Activated naive CD4-positive, alpha-beta T cell treated with anti-CD3 and anti-CD28 coated beads, Interleukin-2, amount 50 U/mL, for 72 hours (primary cell): ENCODE results near the gene SLC35B1. TPM values are rescaled to one million over a fixed set of nuclear protein-coding genes. Genes with fewer than 3 reads are reported as not detected.

ENCODE experiments used
- ATAC-seq, 2 donors: fragments of 150-1000 bp; cut with Tn5 transposase; 2 replicates each; pipeline ENCODE4 v1.10.0; 2021; ENCODE audit warnings: mild to moderate bottlenecking in 2 of 2, moderate library complexity in 2 of 2
- DNase-seq, 2 donors: peaks; one replicate each; pipeline ENCODE4 v3.0.0; 2021 to 2022; ENCODE audit warnings: low spot score in 2 of 2
- H3K27ac Mint-ChIP-seq, 2 donors: one replicate each; pipeline ENCODE4 v1.8.0; 2022; ENCODE audit warnings: mild to moderate bottlenecking in 2 of 2, mixed read lengths in 2 of 2
- H3K36me3 Mint-ChIP-seq, 2 donors: one replicate each; pipeline ENCODE4 v1.8.0; 2022; ENCODE audit warnings: mixed read lengths in 2 of 2
- H3K9me3 Mint-ChIP-seq, 2 donors: one replicate each; pipeline ENCODE4 v1.8.0; 2022; ENCODE audit warnings: mixed read lengths in 2 of 2
- total RNA-seq, 2 donors: library from RNA; stranded (reverse); gene quantifications; one replicate each; pipeline ENCODE4 v1.2.3, GENCODE V29; 2022

SLC35B1 gene
- 10 to 100 TPM; 36.2 to 44.1 TPM for total RNA-seq

- ATAC-seq: peak; percentile 99
- Mint-ChIP-seq H3K36me3 (peaks cover 0 to 19% of the 10 kb centered on the region in 2 donors), H3K9me3 (no peaks in the 10 kb centered on the region), H3K27ac (peak within 1 kb of the TSS; percentile 94 to 97)
- DNase-seq: peak; percentile 94 to 96
Observed at GRCh38 chr17:49707608-49708514, at the start of gene SLC35B1. TSS of gene SLC35B1 (minus strand) at chr17:49707964. CDS start at chr17:49707833, 131 bp downstream.

- ATAC-seq (no peak), DNase-seq (no peak)
- Mint-ChIP-seq H3K27ac (peak overlapping the region; percentile 6 to 79), H3K9me3 (no peaks in the 10 kb centered on the region), H3K36me3 (peaks cover 0 to 5% of the 10 kb centered on the region in 2 donors)
Observed at GRCh38 chr17:49757151-49757777, 49.5 kb upstream of the SLC35B1 start.

GRCh38 chr17:49756323-49757150, 48.8 kb upstream of the SLC35B1 start:
- no peaks in the 10 kb centered on the region for H3K9me3 Mint-ChIP-seq
- DNase-seq (no peak), ATAC-seq (no peak)
- peak overlapping the region; percentile 6 to 29 for H3K27ac Mint-ChIP-seq
- peaks cover 0 to 5% of the 10 kb centered on the region in 2 donors for H3K36me3 Mint-ChIP-seq

GRCh38 chr17:49755663-49756283, 48.0 kb upstream of the SLC35B1 start:
- no peak for ATAC-seq
- Mint-ChIP-seq H3K36me3 (peaks cover 0 to 5% of the 10 kb centered on the region in 2 donors), H3K9me3 (no peaks in the 10 kb centered on the region), H3K27ac (peak overlapping the region; percentile 6 to 16)
- DNase-seq: no peak

GRCh38 chr17:49753959-49754391, 46.2 kb upstream of the SLC35B1 start:
- DNase-seq (no peak), ATAC-seq (no peak)
- Mint-ChIP-seq H3K9me3 (no peaks in the 10 kb centered on the region), H3K27ac (no peak overlapping the region), H3K36me3 (peaks cover 0 to 5% of the 10 kb centered on the region in 2 donors)

- DNase-seq (no peak), ATAC-seq (no peak)
- H3K36me3 Mint-ChIP-seq: peaks cover 0 to 1% of the 10 kb centered on the region in 2 donors
- no peaks in the 10 kb centered on the region for H3K9me3 Mint-ChIP-seq
- peak overlapping the region; percentile 13 to 61 for H3K27ac Mint-ChIP-seq
Observed at GRCh38 chr17:49752508-49752907, 44.7 kb upstream of the SLC35B1 start.

- DNase-seq (no peak), ATAC-seq (no peak)
- no peak overlapping the region for H3K27ac Mint-ChIP-seq
- H3K9me3 Mint-ChIP-seq: peaks cover 0 to 5% of the 10 kb centered on the region in 2 donors
- peaks cover 9 to 13% of the 10 kb centered on the region in 2 donors for H3K36me3 Mint-ChIP-seq
Observed at GRCh38 chr17:49749730-49750129, 42.0 kb upstream of the SLC35B1 start.

- Mint-ChIP-seq H3K36me3 (peaks cover 9 to 13% of the 10 kb centered on the region in 2 donors), H3K27ac (peak overlapping the region; percentile 86 to 93), H3K9me3 (peaks cover 0 to 5% of the 10 kb centered on the region in 2 donors)
- DNase-seq (peak; percentile 63 to 67), ATAC-seq (peak; percentile 91 to 96)
Observed at GRCh38 chr17:49748791-49749190, 41.0 kb upstream of the SLC35B1 start.

- ATAC-seq: peak in 1 of 2 donors; percentile 2
- peaks cover 9 to 13% of the 10 kb centered on the region in 2 donors for H3K36me3 Mint-ChIP-seq
- peaks cover 0 to 5% of the 10 kb centered on the region in 2 donors for H3K9me3 Mint-ChIP-seq
- peak overlapping the region; percentile 86 to 92 for H3K27ac Mint-ChIP-seq
- no peak for DNase-seq
Observed at GRCh38 chr17:49748223-49748622, 40.5 kb upstream of the SLC35B1 start.

- Mint-ChIP-seq H3K36me3 (peaks cover 9 to 13% of the 10 kb centered on the region in 2 donors), H3K27ac (peak overlapping the region; percentile 86 to 93), H3K9me3 (peaks cover 0 to 5% of the 10 kb centered on the region in 2 donors)
- ATAC-seq (no peak), DNase-seq (no peak)
Observed at GRCh38 chr17:49747632-49748031, 39.9 kb upstream of the SLC35B1 start.

GRCh38 chr17:49746791-49747490, 39.2 kb upstream of the SLC35B1 start:
- DNase-seq (no peak), ATAC-seq (peak in 1 of 2 donors; percentile 45)
- peak overlapping the region; percentile 86 to 93 for H3K27ac Mint-ChIP-seq
- H3K36me3 Mint-ChIP-seq: peaks cover 9 to 13% of the 10 kb centered on the region in 2 donors
- H3K9me3 Mint-ChIP-seq: peaks cover 0 to 5% of the 10 kb centered on the region in 2 donors

- no peak for ATAC-seq
- peaks cover 9 to 22% of the 10 kb centered on the region in 2 donors for H3K36me3 Mint-ChIP-seq
- no peak for DNase-seq
Observed at GRCh38 chr17:49745175-49746139, 37.7 kb upstream of the SLC35B1 start.

GRCh38 chr17:49742166-49742638, 34.4 kb upstream of the SLC35B1 start:
- DNase-seq (no peak), ATAC-seq (no peak)
- Mint-ChIP-seq H3K27ac (peak overlapping the region in 1 of 2 donors; percentile 92), H3K9me3 (peaks cover 0 to 5% of the 10 kb centered on the region in 2 donors), H3K36me3 (peaks cover 14 to 30% of the 10 kb centered on the region in 2 donors)

More at GRCh38 chr17:49745175-49746139, 37.7 kb upstream of the SLC35B1 start:
- Mint-ChIP-seq H3K9me3 (peaks cover 0 to 5% of the 10 kb centered on the region in 2 donors), H3K27ac (peak overlapping the region; percentile 86)

- DNase-seq (no peak), ATAC-seq (no peak)
- Mint-ChIP-seq H3K9me3 (peaks cover 0 to 5% of the 10 kb centered on the region in 2 donors), H3K36me3 (peaks cover 14 to 30% of the 10 kb centered on the region in 2 donors), H3K27ac (peak overlapping the region; percentile 48 to 92)
Observed at GRCh38 chr17:49741692-49742076, 33.9 kb upstream of the SLC35B1 start.
